Gastrocnemius medialis (tissue), 4 donors: Measurements from ENCODE around the gene WWOX. TPM values are rescaled to one million over a fixed set of nuclear protein-coding genes. Genes with fewer than 3 reads are reported as not detected.

Experiments
- ATAC-seq, 2 donors: fragments of 150-250 bp; one replicate each; pipeline ENCODE4 v1.9.1; 2016
- DNase-seq, 2 donors: peaks; one replicate each; pipeline ENCODE4 v3.0.0-alpha.2; 2019
- H3K27ac ChIP-seq, 4 donors: fragments of 200-600 bp; sonication (generic); 1 replicate in 1 of 4; 2 replicates in 3 of 4; pipeline ENCODE4 v1.5.1; 2016 to 2018; ENCODE audit warnings: mild to moderate bottlenecking in 2 of 4, moderate library complexity in 1 of 4
- H3K27me3 ChIP-seq, 3 donors: fragments of 200-600 bp; sonication (generic) in 2 of 3; 1 replicate in 1 of 3; 2 replicates in 2 of 3; pipeline versions ENCODE4 v1.5.1 to v1.6.0; 2016 to 2019; ENCODE audit warnings: mild to moderate bottlenecking in 1 of 3, moderate library complexity in 1 of 3
- H3K36me3 ChIP-seq, 2 donors: fragments of 200-600 bp; sonication (generic) in 1 of 2; one replicate each; pipeline ENCODE4 v1.5.1; 2017 to 2018
- H3K4me1 ChIP-seq, 2 donors: fragments of 200-600 bp; sonication (generic) in 1 of 2; one replicate each; pipeline ENCODE4 v1.5.1; 2016 to 2017; ENCODE audit warnings: mild to moderate bottlenecking in 2 of 2
- H3K4me3 ChIP-seq, 4 donors: fragments of 200-600 bp; sonication (generic) in 3 of 4; 1 replicate in 1 of 4; 2 replicates in 3 of 4; pipeline ENCODE4 v1.5.1; 2016 to 2019; ENCODE audit warnings: mild to moderate bottlenecking in 2 of 4
- H3K9me3 ChIP-seq, 3 donors: fragments of 200-600 bp; sonication (generic) in 2 of 3; 1 replicate in 1 of 3; 2 replicates in 2 of 3; pipeline ENCODE4 v1.5.1; 2016 to 2019
- POLR2A ChIP-seq, 2 donors: fragments of 450-650 bp; IDR thresholded peaks; one replicate each; pipeline ENCODE4 v1.6.1; 2017; ENCODE audit warnings: antibody characterized with exemption in 2 of 2, mild to moderate bottlenecking in 2 of 2, moderate library complexity in 2 of 2
- in situ Hi-C, 4 donors: fragments of 200-750 bp; cut with MboI; loops; one replicate each; pipeline versions ENCODE4 v1.15.0 to v1.8.0; 2017; ENCODE audit warnings: low sequenced_read_pairs in 4 of 4
- intact Hi-C: fragments of 100-400 bp; cut with DNase I; formaldehyde crosslinking; loops from one replicate; pipeline ENCODE4 v1.15.1; 2023; ENCODE audit warnings: low total_unique reads
- total RNA-seq, 4 donors: library from RNA; depleted of rRNA; stranded (reverse); fragments of >200 nt; gene quantifications; one replicate each; pipeline versions ENCODE4 v1.1.0 to v1.2.3, GENCODE V29; 2016
- TF ChIP-seq, protein P1 (sequence below), 5 experiments: fragments of 450-650 bp in 3 of 5; fragments of 200-600 bp in 2 of 5; sonication (generic) in 2 of 5; IDR thresholded peaks in 4 of 5; conservative IDR thresholded peaks in 1 of 5; 1 replicate in 4 of 5; 2 replicates in 1 of 5; pipeline ENCODE4 v1.5.1; 2016 to 2019; ENCODE audit warnings: antibody characterized with exemption in 5 of 5, mild to moderate bottlenecking in 3 of 5, moderate library complexity in 3 of 5

The WWOX gene
- total RNA-seq, 4 donors from 2014 or later: 3.3 to 13.0 (median 6.0) TPM

DNA sequence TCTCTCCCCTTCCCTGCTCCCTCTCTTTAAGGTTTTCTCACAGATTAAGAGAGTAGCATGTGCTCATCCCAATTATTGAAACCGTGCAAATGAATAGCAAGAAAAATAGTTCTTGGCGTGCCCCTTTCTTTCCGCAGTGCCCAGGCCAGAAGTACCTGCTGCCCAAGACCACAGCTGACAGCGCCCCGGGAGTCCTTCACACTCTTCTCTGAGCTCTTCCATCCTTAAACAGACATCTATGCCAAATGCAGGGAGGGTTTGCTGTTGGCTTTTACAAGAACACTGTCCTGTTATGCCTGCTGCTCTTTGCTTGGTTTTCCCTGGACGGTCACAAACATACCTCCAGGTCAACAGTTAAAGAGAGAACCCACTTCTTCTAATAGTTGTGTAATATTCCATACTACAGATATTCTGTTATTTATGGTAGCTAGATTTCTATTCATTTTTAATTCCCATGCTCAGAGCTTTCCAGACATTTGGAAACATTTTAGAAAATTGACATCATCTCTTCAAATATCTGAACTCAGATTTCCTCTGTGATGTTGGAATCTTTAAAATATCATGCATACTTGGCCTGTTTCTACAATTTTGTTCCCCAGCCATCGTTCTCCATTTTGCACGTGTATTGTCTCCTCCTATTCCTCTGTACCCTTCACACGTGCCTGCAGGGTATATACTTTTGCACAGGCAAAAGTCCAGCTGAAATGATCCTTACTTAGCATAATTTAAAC lies 416.7 kb downstream of the WWOX start:
- H3K9me3 ChIP-seq: no peaks in the 10 kb centered on the region
- H3K27ac ChIP-seq: no peak overlapping the region
- H3K4me3 ChIP-seq: no peak overlapping the region
- H3K4me1 ChIP-seq: peaks cover 0 to 4% of the 10 kb centered on the region in 2 donors
- ATAC-seq: no peak
- TF ChIP-seq, protein P1, sequence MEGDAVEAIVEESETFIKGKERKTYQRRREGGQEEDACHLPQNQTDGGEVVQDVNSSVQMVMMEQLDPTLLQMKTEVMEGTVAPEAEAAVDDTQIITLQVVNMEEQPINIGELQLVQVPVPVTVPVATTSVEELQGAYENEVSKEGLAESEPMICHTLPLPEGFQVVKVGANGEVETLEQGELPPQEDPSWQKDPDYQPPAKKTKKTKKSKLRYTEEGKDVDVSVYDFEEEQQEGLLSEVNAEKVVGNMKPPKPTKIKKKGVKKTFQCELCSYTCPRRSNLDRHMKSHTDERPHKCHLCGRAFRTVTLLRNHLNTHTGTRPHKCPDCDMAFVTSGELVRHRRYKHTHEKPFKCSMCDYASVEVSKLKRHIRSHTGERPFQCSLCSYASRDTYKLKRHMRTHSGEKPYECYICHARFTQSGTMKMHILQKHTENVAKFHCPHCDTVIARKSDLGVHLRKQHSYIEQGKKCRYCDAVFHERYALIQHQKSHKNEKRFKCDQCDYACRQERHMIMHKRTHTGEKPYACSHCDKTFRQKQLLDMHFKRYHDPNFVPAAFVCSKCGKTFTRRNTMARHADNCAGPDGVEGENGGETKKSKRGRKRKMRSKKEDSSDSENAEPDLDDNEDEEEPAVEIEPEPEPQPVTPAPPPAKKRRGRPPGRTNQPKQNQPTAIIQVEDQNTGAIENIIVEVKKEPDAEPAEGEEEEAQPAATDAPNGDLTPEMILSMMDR (IDR thresholded peaks at IDR 0.05 in 4 of 5, conservative IDR thresholded peaks at IDR 0.05 in 1 of 5): no peak
- no peaks in the 10 kb centered on the region for H3K36me3 ChIP-seq
- H3K27me3 ChIP-seq: no peaks in the 10 kb centered on the region
- DNase-seq: no peak
- in situ Hi-C loops (loop anchor here in 2 of 4 donors (25.0 kb wide), 1 partner anchor 1096 kb away; the partner anchor contains the start of gene MAF (in 2 of the 2)), intact Hi-C loops (no loop called here)

GRCh38 chr16:78519896-78520295 lies 420.4 kb downstream of the WWOX start:
- no peaks in the 10 kb centered on the region for H3K36me3 ChIP-seq
- ATAC-seq (peak in 1 of 2 donors; percentile 44), DNase-seq (no peak)
- H3K27ac ChIP-seq: no peak overlapping the region
- H3K4me1 ChIP-seq: no peaks in the 10 kb centered on the region
- H3K4me3 ChIP-seq: no peak overlapping the region
- TF ChIP-seq, protein P1 (IDR thresholded peaks at IDR 0.05 in 4 of 5, conservative IDR thresholded peaks at IDR 0.05 in 1 of 5): no peak
- no peak for TF ChIP-seq POLR2A (IDR thresholded peaks at IDR 0.05)
- H3K27me3 ChIP-seq: no peaks in the 10 kb centered on the region
- in situ Hi-C loops (loop anchor here in 2 of 4 donors (25.0 kb wide), 1 partner anchor 1092 kb away; the partner anchor contains the start of gene MAF (in 2 of the 2)), intact Hi-C loops (no loop called here)
- no peaks in the 10 kb centered on the region for H3K9me3 ChIP-seq

DNA sequence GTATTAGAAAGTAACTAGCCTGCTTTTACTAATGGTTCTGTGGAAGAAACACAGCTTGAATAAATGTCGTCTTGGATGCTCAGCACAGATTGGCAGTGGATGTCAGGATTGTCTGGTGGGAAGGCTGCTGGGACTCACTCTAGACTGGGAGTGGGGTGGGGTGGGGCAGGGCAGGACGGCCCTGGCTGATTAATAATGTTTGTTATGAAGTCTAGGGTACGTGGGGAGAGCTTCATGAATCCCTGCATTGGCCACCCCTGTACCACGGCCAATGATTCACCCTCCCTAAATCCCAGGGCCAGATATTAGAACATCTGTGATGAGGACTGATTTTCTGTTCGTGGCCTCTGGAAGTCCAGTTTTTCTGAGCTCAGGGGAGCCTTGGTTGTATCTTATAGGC lies 421.0 kb downstream of the WWOX start:
- no peak overlapping the region for H3K27ac ChIP-seq
- TF ChIP-seq, protein P1 (IDR thresholded peaks at IDR 0.05 in 4 of 5, conservative IDR thresholded peaks at IDR 0.05 in 1 of 5): no peak
- no peak for TF ChIP-seq POLR2A (IDR thresholded peaks at IDR 0.05)
- no peak overlapping the region for H3K4me3 ChIP-seq
- H3K4me1 ChIP-seq: no peaks in the 10 kb centered on the region
- no peaks in the 10 kb centered on the region for H3K36me3 ChIP-seq
- DNase-seq (no peak), ATAC-seq (no peak)
- H3K27me3 ChIP-seq: no peaks in the 10 kb centered on the region
- intact Hi-C loops: no loop called here
- H3K9me3 ChIP-seq: no peaks in the 10 kb centered on the region
- in situ Hi-C loops: loop anchor here in 2 of 4 donors (25.0 kb wide), 1 partner anchor 1092 kb away; the partner anchor contains the start of gene MAF (in 2 of the 2)

- Histone ChIP-seq H3K4me1 (no peaks in the 10 kb centered on the region), H3K36me3 (no peaks in the 10 kb centered on the region), H3K9me3 (no peaks in the 10 kb centered on the region), H3K27ac (no peak overlapping the region), H3K4me3 (no peak overlapping the region), H3K27me3 (no peaks in the 10 kb centered on the region)
- ATAC-seq: no peak
- in situ Hi-C loops: loop anchor here in 2 of 4 donors (25.0 kb wide), 1 partner anchor 1090 kb away; the partner anchor contains the start of gene MAF (in 2 of the 2)
- intact Hi-C loops: no loop called here
- no peak for DNase-seq
- TF ChIP-seq, protein P1 (IDR thresholded peaks at IDR 0.05 in 4 of 5, conservative IDR thresholded peaks at IDR 0.05 in 1 of 5): no peak
- no peak for TF ChIP-seq POLR2A (IDR thresholded peaks at IDR 0.05)
These were observed 422.9 kb downstream of the WWOX start for GRCh38 chr16:78522327-78522726.
